BJ (cell line): ENCODE measurements around the gene CYB561D2. TPM values are rescaled to one million over a fixed set of nuclear protein-coding genes. Genes with fewer than 3 reads are reported as not detected.
A peak's percentile ranks its signal among the peaks of the same experiment; 100 is the strongest.

Experiments used
- CTCF ChIA-PET: fragments of 350-600 bp; formaldehyde crosslinking; extraction: SDS; loops from one replicate; lab custom pipeline; 2021; ENCODE audit warnings: antibody characterized with exemption, inconsistent platforms; lab: Yijun Ruan, JAX
- POLR2A ChIA-PET: fragments of 300-600 bp; sonication (Branson Sonifier 250); formaldehyde crosslinking; extraction: SDS; loops from one replicate; lab custom pipeline; 2021; ENCODE audit warnings: antibody characterized with exemption; lab: Charles Lee
- DNase-seq: peaks from one replicate; pipeline ENCODE4 v3.0.0-alpha.2; 2011; ENCODE audit warnings: low read depth
- H3K27me3 ChIP-seq: 2 replicates; pipeline ENCODE4 v1.6.0; 2011; ENCODE audit warnings: low read length; ENCODE audit not compliant: control insufficient read depth, insufficient read depth
- H3K36me3 ChIP-seq: 2 replicates; pipeline ENCODE4 v1.5.1; 2011; ENCODE audit warnings: low read length; ENCODE audit not compliant: control insufficient read depth, insufficient read depth
- H3K4me3 ChIP-seq: 2 replicates; pipeline ENCODE4 v1.5.1; 2011; ENCODE audit warnings: low read depth, mild to moderate bottlenecking, control low read depth, low read length
- polyA plus RNA-seq: library from polyadenylated mRNA; depleted of rRNA; stranded (reverse); fragments of >200 nt; gene quantifications from 2 replicates; pipeline ENCODE4 v1.2.3, GENCODE V29; 2011
- TF ChIP-seq, protein P1 (sequence below): IDR thresholded peaks from 2 replicates; pipeline ENCODE4 v1.5.1; 2011; ENCODE audit warnings: low read depth, mild to moderate bottlenecking, control low read depth, inconsistent platforms, low read length, moderate library complexity; ENCODE audit not compliant: insufficient read depth

CYB561D2 gene
- polyA plus RNA-seq, 1 experiment = 39.3 TPM

DNA sequence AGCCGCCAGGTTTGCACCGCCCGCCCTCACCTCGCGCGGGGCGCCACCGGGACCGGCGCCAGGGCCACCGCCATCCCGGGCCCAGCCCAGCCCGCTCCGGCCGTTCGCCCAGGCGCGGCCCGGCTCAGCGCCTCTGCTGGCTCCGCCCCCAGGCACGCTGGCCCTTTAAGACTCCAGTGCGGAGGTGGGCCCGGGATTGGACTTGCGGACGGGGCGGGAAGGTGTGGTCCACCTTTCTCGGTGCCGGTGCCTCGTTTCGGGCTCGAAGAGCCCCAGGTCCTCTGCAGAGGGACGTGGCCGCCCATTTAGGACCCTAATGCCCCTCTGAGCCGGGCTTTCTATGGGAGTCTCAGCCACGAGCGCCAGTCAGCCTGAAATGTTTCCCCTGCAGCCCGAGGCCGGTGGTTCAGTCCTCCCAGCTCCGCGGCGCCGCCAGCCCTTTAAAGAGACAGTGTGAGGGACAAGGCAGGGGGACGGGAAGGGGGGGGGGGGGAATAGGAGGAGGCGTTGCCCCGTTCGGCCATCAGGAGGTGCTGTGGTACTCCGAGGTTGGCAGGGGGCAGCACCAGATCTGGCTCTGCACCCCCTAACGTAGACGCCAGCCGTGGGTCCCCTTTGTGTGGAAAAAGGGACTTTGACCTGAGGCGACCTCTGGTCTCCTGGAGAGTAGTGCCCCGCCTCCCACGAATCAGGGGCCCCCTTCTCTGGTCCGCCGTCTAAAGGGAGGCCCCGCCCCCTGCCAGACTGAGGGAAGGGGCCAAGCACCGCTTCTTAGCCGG is 29.1 kb upstream of the CYB561D2 start:
- Histone ChIP-seq H3K4me3 (peak overlapping the region; percentile 53), H3K27me3 (no peaks in the 10 kb centered on the region), H3K36me3 (peaks cover 24% of the 10 kb centered on the region)
- no peak for DNase-seq
- TF ChIP-seq, protein P1, sequence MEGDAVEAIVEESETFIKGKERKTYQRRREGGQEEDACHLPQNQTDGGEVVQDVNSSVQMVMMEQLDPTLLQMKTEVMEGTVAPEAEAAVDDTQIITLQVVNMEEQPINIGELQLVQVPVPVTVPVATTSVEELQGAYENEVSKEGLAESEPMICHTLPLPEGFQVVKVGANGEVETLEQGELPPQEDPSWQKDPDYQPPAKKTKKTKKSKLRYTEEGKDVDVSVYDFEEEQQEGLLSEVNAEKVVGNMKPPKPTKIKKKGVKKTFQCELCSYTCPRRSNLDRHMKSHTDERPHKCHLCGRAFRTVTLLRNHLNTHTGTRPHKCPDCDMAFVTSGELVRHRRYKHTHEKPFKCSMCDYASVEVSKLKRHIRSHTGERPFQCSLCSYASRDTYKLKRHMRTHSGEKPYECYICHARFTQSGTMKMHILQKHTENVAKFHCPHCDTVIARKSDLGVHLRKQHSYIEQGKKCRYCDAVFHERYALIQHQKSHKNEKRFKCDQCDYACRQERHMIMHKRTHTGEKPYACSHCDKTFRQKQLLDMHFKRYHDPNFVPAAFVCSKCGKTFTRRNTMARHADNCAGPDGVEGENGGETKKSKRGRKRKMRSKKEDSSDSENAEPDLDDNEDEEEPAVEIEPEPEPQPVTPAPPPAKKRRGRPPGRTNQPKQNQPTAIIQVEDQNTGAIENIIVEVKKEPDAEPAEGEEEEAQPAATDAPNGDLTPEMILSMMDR = peak; percentile 53
- ChIA-PET CTCF (interaction anchor here (1.0 to 1.9 kb wide), 6 partner anchors 14 to 96 kb away, joined by 3 to 6 read pairs (median 4); no protein-coding TSS in a partner anchor), POLR2A (interaction anchor here (0.6 kb wide), 1 partner anchor 30 kb away, joined by 3 read pairs; no protein-coding TSS in a partner anchor)

DNA sequence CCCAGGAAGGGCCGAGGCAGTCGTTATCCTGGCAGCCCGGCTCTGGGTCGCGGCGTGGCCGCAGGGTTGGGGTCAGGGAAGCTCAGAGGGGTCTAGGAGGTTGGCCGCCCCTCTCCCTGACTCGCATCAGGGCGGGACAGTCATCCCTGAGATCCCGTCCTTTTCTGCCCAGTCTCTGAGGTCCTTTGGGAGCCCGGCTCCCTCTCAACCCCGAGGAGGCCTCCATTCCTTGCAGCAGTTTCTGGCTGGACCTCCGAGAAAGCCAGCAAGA is 28.6 kb upstream of the CYB561D2 start:
- ChIA-PET CTCF (interaction anchor here (1.0 to 1.9 kb wide), 4 partner anchors 14 to 96 kb away, joined by 3 to 6 read pairs (median 4); no protein-coding TSS in a partner anchor), POLR2A (no interaction called here)

DNA sequence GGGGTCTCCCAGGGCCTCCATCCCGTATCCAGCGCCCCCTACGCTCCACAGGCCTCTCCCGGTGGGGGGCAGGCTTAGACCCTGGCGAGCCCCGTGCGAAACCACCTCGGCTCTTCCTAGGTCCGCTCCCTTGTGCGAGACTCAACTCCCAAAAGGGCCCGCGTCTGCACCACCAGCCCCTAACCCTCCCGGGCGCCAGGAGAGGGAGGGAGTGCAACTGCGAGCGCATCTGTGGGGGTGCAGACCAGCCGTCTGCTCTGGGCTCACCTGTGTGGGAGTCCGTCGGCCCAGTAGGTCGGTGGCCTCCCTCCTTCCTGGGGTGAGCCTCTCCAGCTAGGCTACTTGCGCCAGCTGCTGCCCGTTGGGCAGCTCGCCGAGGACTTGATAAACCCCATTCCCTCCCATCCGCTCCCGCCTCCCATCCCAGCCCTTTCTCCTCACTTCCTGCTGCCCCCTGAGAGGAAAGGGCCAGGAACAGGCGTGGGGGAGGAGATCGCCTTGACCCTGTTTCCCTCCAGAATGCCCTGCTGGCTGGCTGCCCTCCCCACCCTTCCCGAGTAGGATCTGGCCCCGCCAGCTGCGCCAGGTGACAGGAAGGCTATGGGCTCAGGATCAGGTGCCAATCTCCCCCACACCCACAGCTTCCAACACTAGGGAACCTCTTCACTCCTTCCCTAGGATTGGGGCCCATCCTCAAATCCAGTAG is 28.1 kb upstream of the CYB561D2 start, which contains the start of gene HYAL2:
TSS of gene HYAL2 (minus strand) at position 360 of the 706 bp plus-strand sequence. CDS start 2,256 bp downstream, outside the sequence.
- TF ChIP-seq, protein P1 = no peak
- Histone ChIP-seq H3K4me3 (peak within 1 kb of the TSS; percentile 53), H3K36me3 (peaks cover 15% of the 10 kb centered on the region), H3K27me3 (no peaks in the 10 kb centered on the region)
- ChIA-PET POLR2A (no interaction called here), CTCF (interaction anchor here (0.9 to 3.0 kb wide), 12 partner anchors 7 to 220 kb away, joined by 3 to 20 read pairs (median 4); partner anchors contain the start of genes HYAL3, LSMEM2 and NAA80)
- DNase-seq = no peak

More for the DNA sequence above, 28.6 kb upstream of the CYB561D2 start:
- Histone ChIP-seq H3K36me3 (peaks cover 18% of the 10 kb centered on the region), H3K4me3 (no peak overlapping the region), H3K27me3 (no peaks in the 10 kb centered on the region)
- TF ChIP-seq, protein P1 = no peak
- DNase-seq = no peak

DNA sequence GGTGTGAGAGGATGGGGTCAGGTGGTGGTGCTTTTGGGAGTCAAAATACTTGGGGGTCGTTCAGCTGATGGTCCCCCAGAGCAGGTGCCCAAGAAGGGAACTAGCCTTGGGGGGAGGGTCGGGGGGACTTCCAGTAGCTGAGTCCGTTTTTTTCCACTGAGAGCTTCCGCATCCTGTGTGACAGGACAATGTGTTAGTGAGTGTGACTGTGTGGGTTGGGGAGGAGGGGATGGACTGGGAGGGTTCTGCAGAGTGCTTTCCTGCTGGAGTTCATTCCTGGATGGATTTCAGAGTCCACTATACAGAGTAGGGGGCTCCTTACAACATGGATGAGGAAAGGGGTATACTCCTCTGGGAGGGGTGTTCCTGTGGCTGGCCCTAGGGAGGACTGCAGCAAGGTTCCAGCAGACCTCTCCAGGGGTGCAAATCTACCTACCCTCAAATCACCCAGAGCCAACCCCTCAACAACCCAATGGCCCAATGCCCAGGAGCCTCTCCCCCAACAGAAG is 27.5 kb upstream of the CYB561D2 start:
- no peaks in the 10 kb centered on the region for H3K27me3 ChIP-seq
- peaks cover 11% of the 10 kb centered on the region for H3K36me3 ChIP-seq
- POLR2A ChIA-PET = no interaction called here
- DNase-seq = no peak
- CTCF ChIA-PET = interaction anchor here (0.5 to 3.0 kb wide), 14 partner anchors 8 to 518 kb away, joined by 3 to 20 read pairs (median 4); partner anchors contain the start of genes HYAL3, LSMEM2 and NAA80
- no peak overlapping the region for H3K4me3 ChIP-seq
- TF ChIP-seq, protein P1 = no peak
